Dedifferentiated amniotic fluid mesenchymal stem cell (primary cell): ENCODE data around the gene LMF1.
A peak's percentile ranks its signal among the peaks of the same experiment; 100 is the strongest.

ENCODE experiments used
- DNase-seq: peaks from one replicate; pipeline ENCODE4 v3.0.0-alpha.2; 2016; ENCODE audit errors: extremely low spot score

The LMF1 gene

GRCh38 chr16:813204-813915 is 157.4 kb downstream of the LMF1 start:
- no peak for DNase-seq

- no peak for DNase-seq
Measured at GRCh38 chr16:808085-808386, 162.7 kb downstream of the LMF1 start.

- peak; percentile 79 for DNase-seq
Measured at GRCh38 chr16:807347-808084, 163.3 kb downstream of the LMF1 start.

GRCh38 chr16:805474-805873 is 165.3 kb downstream of the LMF1 start:
- DNase-seq = no peak

- DNase-seq = no peak
Measured at GRCh38 chr16:804193-805048, 166.4 kb downstream of the LMF1 start.

GRCh38 chr16:803754-804080 is 167.1 kb downstream of the LMF1 start:
- no peak for DNase-seq
